ENCODE results near the gene NOTUM. TPM values are rescaled to one million over a fixed set of nuclear protein-coding genes. Genes with fewer than 3 reads are reported as not detected.

Gene NOTUM
- polyA plus RNA-seq, 1 donor = 2.2 TPM

GRCh38 chr17:81939881-81940385 lies 21.1 kb downstream of the NOTUM start:
- DNase-seq = no peak

GRCh38 chr17:81939218-81939617 lies 21.8 kb downstream of the NOTUM start:
- no peak for DNase-seq

GRCh38 chr17:81935709-81936084 lies 25.3 kb downstream of the NOTUM start:
- no peak for DNase-seq

- no peak for DNase-seq
Observed at GRCh38 chr17:81934850-81935708, 25.9 kb downstream of the NOTUM start.

- no peak for DNase-seq
Observed at GRCh38 chr17:81934098-81934757, 26.8 kb downstream of the NOTUM start.

- DNase-seq = no peak
Observed at GRCh38 chr17:81933178-81933699, 27.7 kb downstream of the NOTUM start.

GRCh38 chr17:81932333-81932983 lies 28.5 kb downstream of the NOTUM start:
- DNase-seq = no peak

GRCh38 chr17:81931557-81932332 lies 29.2 kb downstream of the NOTUM start:
- no peak for DNase-seq

GRCh38 chr17:81931189-81931556 lies 29.8 kb downstream of the NOTUM start:
- no peak for DNase-seq

GRCh38 chr17:81930142-81931125 lies 30.6 kb downstream of the NOTUM start:
- no peak for DNase-seq

- DNase-seq = no peak
Observed at GRCh38 chr17:81929253-81930141, 31.5 kb downstream of the NOTUM start.

- DNase-seq = no peak
Observed at GRCh38 chr17:81928544-81929252, 32.3 kb downstream of the NOTUM start.

- DNase-seq = peak; percentile 97
Observed at GRCh38 chr17:81927653-81928543, 33.1 kb downstream of the NOTUM start, which contains the start of gene MAFG. Gene MAFG, minus strand, starts transcription at chr17:81927735. Its CDS starts 4,550 bp downstream, at chr17:81923185.

GRCh38 chr17:81927152-81927652 lies 33.8 kb downstream of the NOTUM start:
- DNase-seq = no peak

GRCh38 chr17:81926451-81927151 lies 34.4 kb downstream of the NOTUM start:
- DNase-seq = no peak

GRCh38 chr17:81925860-81926450 lies 35.0 kb downstream of the NOTUM start:
- no peak for DNase-seq

Data from left kidney (tissue), 2 donors.